GM18867 (cell line): Measurements from ENCODE around the gene EPM2AIP1.
A peak's percentile ranks its signal among the peaks of the same experiment; 100 is the strongest.
"Not testable (repeated sequence)": the region's sequence is repeated elsewhere in the genome, so short reads cannot be mapped to it uniquely, and the experiment has no call there.

Source experiments
- ATAC-seq: cut with Tn5 transposase; IDR thresholded peaks from one replicate; pipeline ENCODE4 v1.9.1; 2021; ENCODE audit warnings: mild to moderate bottlenecking, moderate library complexity; ENCODE audit not compliant: unreplicated experiment

Gene EPM2AIP1

GRCh38 chr3:36954452-36955134, 38.3 kb downstream of the EPM2AIP1 start:
- no peak for ATAC-seq

GRCh38 chr3:36947814-36948213, 45.1 kb downstream of the EPM2AIP1 start:
- ATAC-seq, result not testable (repeated sequence)

DNA sequence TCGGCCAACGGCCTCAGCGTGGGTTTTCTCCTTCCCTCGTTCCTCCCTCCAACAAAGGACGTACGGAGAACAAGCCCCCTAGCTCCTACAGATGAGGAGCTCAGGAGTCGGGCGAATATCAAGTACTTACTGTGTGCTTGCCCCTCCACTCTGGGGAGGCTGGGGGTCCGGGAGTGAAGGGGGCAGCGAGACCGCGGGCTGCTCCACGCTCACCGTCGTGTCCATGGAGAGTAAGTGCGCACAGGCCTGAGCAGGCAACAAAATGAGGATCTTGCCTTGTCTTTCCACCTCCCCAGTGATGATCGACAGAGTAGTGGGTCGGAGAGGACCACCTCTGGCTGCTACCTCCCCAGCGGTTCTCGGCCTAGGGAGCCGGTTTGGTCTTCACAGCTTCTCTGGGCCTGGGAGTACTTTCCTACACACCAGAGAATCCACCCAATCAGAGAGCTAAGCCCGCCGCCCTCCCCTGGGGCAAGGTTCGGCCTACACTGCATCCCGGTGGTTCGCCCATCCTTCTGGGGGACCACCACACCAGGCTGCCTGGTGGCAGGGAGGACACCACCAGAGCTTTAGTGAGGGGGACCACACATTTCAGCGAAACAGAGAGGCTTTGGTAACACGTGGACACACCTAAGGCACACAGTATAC, 47.5 kb downstream of the EPM2AIP1 start:
- no peak for ATAC-seq

- ATAC-seq, result peak; percentile 75
Measured at GRCh38 chr3:36944641-36945270, 48.2 kb downstream of the EPM2AIP1 start, which contains the start of gene TRANK1. TRANK1 (minus strand) TSS chr3:36945054; CDS start chr3:36944809, 245 bp downstream.

GRCh38 chr3:36944012-36944640, 48.8 kb downstream of the EPM2AIP1 start:
- peak; percentile 57 for ATAC-seq

DNA sequence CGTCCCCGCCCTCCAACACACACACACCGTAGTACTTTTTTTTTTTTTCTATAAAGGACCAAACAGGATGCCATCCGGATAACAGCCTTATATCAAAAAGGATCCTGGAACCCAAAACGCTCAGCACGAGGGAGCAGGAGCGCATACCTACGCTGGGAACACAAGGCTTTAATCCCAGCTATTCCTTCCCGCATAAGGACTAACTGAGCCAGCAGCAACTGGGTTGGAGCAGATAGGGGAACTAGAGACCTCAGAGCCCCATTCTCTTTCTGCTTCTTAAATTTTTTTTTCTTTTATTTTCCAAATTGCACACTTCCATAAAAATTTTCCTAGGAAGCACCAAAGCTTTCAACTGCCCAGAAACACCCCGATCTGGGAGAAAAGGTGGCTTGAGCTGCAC, 49.3 kb downstream of the EPM2AIP1 start:
- no peak for ATAC-seq

- ATAC-seq, result no peak
Measured at GRCh38 chr3:36942638-36943248, 50.2 kb downstream of the EPM2AIP1 start.

DNA sequence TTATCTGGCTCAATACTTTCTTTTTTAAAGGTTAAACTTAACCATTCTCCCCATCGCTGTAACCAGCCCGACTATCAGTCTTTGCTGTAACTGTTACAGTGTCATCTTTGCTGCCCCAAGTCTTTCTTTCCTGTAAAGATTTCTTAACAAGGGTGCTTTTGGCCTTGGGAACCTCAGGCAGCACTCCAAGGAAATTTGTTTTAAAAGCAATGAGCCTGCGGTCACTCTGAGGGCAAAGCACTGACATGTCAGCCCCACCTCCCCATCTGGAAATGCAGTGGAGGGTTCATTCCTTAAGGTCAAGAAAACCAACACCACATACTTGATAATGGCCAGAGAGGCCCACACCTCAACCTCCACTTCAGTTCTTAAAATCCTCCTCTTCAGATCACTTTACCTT, 51.3 kb downstream of the EPM2AIP1 start:
- no peak for ATAC-seq

- ATAC-seq, result no peak
Measured at GRCh38 chr3:36941162-36941561, 51.8 kb downstream of the EPM2AIP1 start.

DNA sequence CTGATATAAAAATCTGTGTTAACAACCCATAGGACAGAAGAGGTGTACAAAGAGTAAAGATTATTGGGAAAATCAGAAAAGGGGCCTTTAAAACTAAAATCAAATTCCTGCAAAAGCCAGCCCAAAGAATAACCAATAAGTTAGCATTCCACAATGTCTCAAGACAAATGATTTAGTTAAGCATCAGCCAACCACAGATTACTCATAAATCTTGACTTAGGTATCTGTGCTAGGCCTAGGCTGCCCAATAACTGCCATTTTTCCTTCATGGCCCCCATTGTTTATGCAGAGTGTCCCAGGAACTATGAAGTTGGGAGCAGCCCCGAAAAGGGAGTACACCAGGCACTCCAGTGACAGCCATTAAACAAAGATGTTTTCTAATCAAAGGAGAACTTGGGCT, 55.4 kb downstream of the EPM2AIP1 start:
- ATAC-seq, result no peak
